B cell (primary cell): ENCODE results near the gene THUMPD3. TPM values are rescaled to one million over a fixed set of nuclear protein-coding genes. Genes with fewer than 3 reads are reported as not detected.

Experiments used
- ATAC-seq: fragments of 200-7000 bp; cut with Tn5 transposase; one replicate; pipeline ENCODE4 v1.10.0; 2021; ENCODE audit warnings: low read depth, mild to moderate bottlenecking, moderate number of reproducible peaks, moderate library complexity
- CTCF ChIA-PET: fragments of 350-600 bp; sonication (Branson Sonifier 250); formaldehyde crosslinking; loops from one replicate; lab custom pipeline; 2021; ENCODE audit warnings: antibody characterized with exemption, inconsistent platforms; lab: Charles Lee
- POLR2A ChIA-PET: fragments of 350-600 bp; sonication (Branson Sonifier 250); formaldehyde crosslinking; loops from one replicate; lab custom pipeline; 2021; ENCODE audit warnings: antibody characterized with exemption; lab: Charles Lee
- DNase-seq: peaks from one replicate; pipeline ENCODE4 v3.0.0; 2013
- H2AFZ ChIP-seq: 2 replicates; pipeline ENCODE4 v1.6.1; 2012; ENCODE audit warnings: mild to moderate bottlenecking, low read depth, low read length; ENCODE audit not compliant: insufficient read depth, poor library complexity, severe bottlenecking
- H3K27ac ChIP-seq, 2 donors: 1 replicate in 1 of 2; 2 replicates in 1 of 2; pipeline ENCODE4 v1.5.1; 2012 to 2013; ENCODE audit warnings: low read length in 2 of 2, mild to moderate bottlenecking in 2 of 2, moderate library complexity in 1 of 2
- H3K27me3 ChIP-seq, 4 experiments: fragments of 200-600 bp in 1 of 4; sonication (generic) in 1 of 4; replicated peaks in 1 of 4; 1 replicate in 2 of 4; 2 replicates in 2 of 4; pipeline versions ENCODE4 v1.6.1 to v1.7.0; 2013 to 2016; ENCODE audit warnings: low read length in 3 of 4, mild to moderate bottlenecking in 2 of 4, mixed read lengths in 1 of 4, moderate library complexity in 1 of 4; ENCODE audit not compliant: insufficient read depth in 4 of 4, control insufficient read depth in 3 of 4; ENCODE audit errors: control extremely low read depth in 1 of 4
- H3K36me3 ChIP-seq, 2 experiments: replicated peaks in 1 of 2; 1 replicate in 1 of 2; 2 replicates in 1 of 2; pipeline versions ENCODE4 v1.6.1 to v1.7.1; 2013; ENCODE audit warnings: low read length in 1 of 2; ENCODE audit not compliant: insufficient read depth in 2 of 2, control insufficient read depth in 1 of 2; ENCODE audit errors: control extremely low read depth in 1 of 2, extremely low read depth in 1 of 2
- H3K4me1 ChIP-seq, 2 donors: fragments of 200-600 bp in 1 of 2; sonication (generic) in 1 of 2; 1 replicate in 1 of 2; 2 replicates in 1 of 2; pipeline versions ENCODE4 v1.5.1 to v1.6.1; 2013 to 2017; ENCODE audit warnings: low read length in 2 of 2; ENCODE audit not compliant: control insufficient read depth in 2 of 2, insufficient read depth in 2 of 2
- H3K4me2 ChIP-seq: replicated peaks from 2 replicates; pipeline ENCODE3; 2012; ENCODE audit warnings: mild to moderate bottlenecking, low read depth, low read length; ENCODE audit not compliant: poor library complexity, severe bottlenecking
- H3K4me3 ChIP-seq, 5 experiments: fragments of 200-600 bp in 1 of 5; sonication (generic) in 1 of 5; 1 replicate in 3 of 5; 2 replicates in 2 of 5; pipeline versions ENCODE4 v1.5.1 to v1.7.0; 2011 to 2016; ENCODE audit warnings: low read length in 4 of 5, mild to moderate bottlenecking in 4 of 5, low read depth in 2 of 5, control low read depth in 1 of 5, moderate library complexity in 1 of 5; ENCODE audit not compliant: insufficient read depth in 1 of 5; ENCODE audit errors: control extremely low read depth in 1 of 5, extremely low read depth in 1 of 5
- H3K79me2 ChIP-seq: fragments of 200-600 bp; sonication (generic); one replicate; pipeline ENCODE4 v1.6.0; 2016; ENCODE audit warnings: low read length; ENCODE audit not compliant: control insufficient read depth, insufficient read depth
- H3K9ac ChIP-seq: fragments of 200-600 bp; sonication (generic); 2 replicates; pipeline ENCODE4 v1.6.1; 2017; ENCODE audit warnings: mild to moderate bottlenecking, low read length, moderate library complexity
- H3K9me3 ChIP-seq, 3 donors: one replicate each; pipeline versions ENCODE4 v1.6.1 to v1.7.1; 2013; ENCODE audit warnings: low read length in 2 of 3; ENCODE audit not compliant: control insufficient read depth in 2 of 3, insufficient read depth in 1 of 3; ENCODE audit errors: control extremely low read depth in 1 of 3
- H4K20me1 ChIP-seq: 2 replicates; pipeline ENCODE4 v1.6.0; 2012; ENCODE audit warnings: mild to moderate bottlenecking, low read length; ENCODE audit not compliant: insufficient read depth, control insufficient read depth, poor library complexity, severe bottlenecking
- H3K27ac Mint-ChIP-seq: one replicate; pipeline ENCODE4 v1.8.0; 2021; ENCODE audit warnings: mixed read lengths
- H3K27me3 Mint-ChIP-seq: one replicate; pipeline ENCODE4 v1.8.0; 2021; ENCODE audit warnings: mixed read lengths
- H3K4me1 Mint-ChIP-seq: one replicate; pipeline ENCODE4 v1.8.0; 2021; ENCODE audit warnings: mixed read lengths
- H3K4me3 Mint-ChIP-seq: one replicate; pipeline ENCODE4 v1.8.0; 2021; ENCODE audit warnings: mixed read lengths
- H3K9me3 Mint-ChIP-seq: one replicate; pipeline ENCODE4 v1.8.0; 2022; ENCODE audit warnings: mixed read lengths; ENCODE audit not compliant: insufficient read depth
- EZH2 ChIP-seq: IDR thresholded peaks from 2 replicates; pipeline ENCODE4 v1.6.1; 2012; ENCODE audit warnings: borderline replicate concordance, low read depth, mild to moderate bottlenecking, moderate library complexity, low read length; ENCODE audit not compliant: insufficient read depth, poor library complexity, severe bottlenecking
- WGBS: methylation state at CpG from one replicate; pipeline ENCODE4 v1.1.5; 2013; ENCODE audit warnings: missing lambda C conversion rate; ENCODE audit not compliant: insufficient coverage; 5-methylcytosine and 5-hydroxymethylcytosine counted together
- intact Hi-C: fragments of 100-400 bp; cut with micrococcal nuclease; formaldehyde crosslinking; loops from one replicate; pipeline ENCODE4 v1.10.0; 2022
- polyA plus RNA-seq: library from polyadenylated mRNA; depleted of rRNA; stranded (reverse); fragments of >200 nt; gene quantifications from 2 replicates; pipeline ENCODE4 v1.2.3, GENCODE V29; 2012
- total RNA-seq, 2 donors: library from RNA; stranded (reverse); fragments of 120-200 nt in 1 of 2; gene quantifications; 1 replicate in 1 of 2; 2 replicates in 1 of 2; pipeline versions ENCODE4 v1.2.3 to v1.2.4, GENCODE V29; 2013 to 2022
- TF ChIP-seq, protein P1 (sequence below): fragments of 200-600 bp; IDR thresholded peaks from one replicate; pipeline ENCODE4 v1.8.0; 2022; ENCODE audit warnings: antibody characterized with exemption, mild to moderate bottlenecking

The THUMPD3 gene
- total and polyA plus RNA-seq, 2 donors (not counting 1 experiment from before 2014, with no cell fraction given): 10.1 to 32.1 TPM

DNA sequence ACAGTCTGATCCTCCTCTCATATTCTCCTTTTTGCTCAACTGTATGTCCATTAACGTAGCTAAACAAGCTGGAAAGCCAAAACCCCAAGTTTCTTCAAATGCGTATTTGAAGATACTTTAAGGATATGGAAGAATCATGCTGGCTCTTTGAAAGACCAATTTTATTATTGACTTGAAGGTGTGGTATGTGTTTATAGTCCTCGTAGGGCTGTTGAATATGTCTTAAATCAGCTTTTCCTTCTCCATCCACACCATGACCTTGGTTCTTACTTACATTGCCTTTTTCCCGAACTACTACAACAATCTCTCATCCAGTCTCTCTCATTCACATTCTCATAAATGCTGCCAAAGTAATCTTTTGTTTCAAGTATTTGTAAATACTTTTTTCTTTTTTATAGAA lies 19.7 kb upstream of the THUMPD3 start:
- peaks cover 4% of the 10 kb centered on the region for H3K4me1 Mint-ChIP-seq
- CTCF ChIA-PET: interaction anchor here (1.3 kb wide), 1 partner anchor 10 kb away, joined by 3 read pairs; no protein-coding TSS in a partner anchor
- POLR2A ChIA-PET: no interaction called here

DNA sequence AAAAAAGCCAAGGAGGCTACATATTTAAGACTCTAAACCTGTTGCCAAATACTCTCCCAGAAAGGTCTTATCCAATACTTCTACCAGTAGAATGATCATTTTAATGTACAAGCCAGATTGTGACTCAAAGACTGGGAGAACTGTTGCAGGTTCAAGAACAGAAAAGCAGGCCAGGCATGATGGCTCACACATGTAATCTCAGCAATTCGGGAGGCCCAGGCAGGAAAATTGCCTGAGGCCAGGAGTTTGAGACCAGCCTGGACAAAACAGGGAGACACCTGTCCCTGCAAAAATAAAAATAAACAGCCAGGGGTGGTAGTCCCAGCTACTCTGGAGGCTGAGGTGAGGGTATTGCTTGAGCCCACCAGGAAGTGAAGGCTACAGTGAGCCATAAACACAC lies 17.8 kb upstream of the THUMPD3 start:
- WGBS: 0% methylated on average over 1 of the region's 1 CpG
- no peak overlapping the region for H3K9ac ChIP-seq
- H3K79me2 ChIP-seq: no peaks in the 10 kb centered on the region
- no peak overlapping the region for H3K4me3 ChIP-seq
- H3K27me3 ChIP-seq: no peaks in the 10 kb centered on the region
- intact Hi-C loops: no loop called here
- TF ChIP-seq, protein P1, sequence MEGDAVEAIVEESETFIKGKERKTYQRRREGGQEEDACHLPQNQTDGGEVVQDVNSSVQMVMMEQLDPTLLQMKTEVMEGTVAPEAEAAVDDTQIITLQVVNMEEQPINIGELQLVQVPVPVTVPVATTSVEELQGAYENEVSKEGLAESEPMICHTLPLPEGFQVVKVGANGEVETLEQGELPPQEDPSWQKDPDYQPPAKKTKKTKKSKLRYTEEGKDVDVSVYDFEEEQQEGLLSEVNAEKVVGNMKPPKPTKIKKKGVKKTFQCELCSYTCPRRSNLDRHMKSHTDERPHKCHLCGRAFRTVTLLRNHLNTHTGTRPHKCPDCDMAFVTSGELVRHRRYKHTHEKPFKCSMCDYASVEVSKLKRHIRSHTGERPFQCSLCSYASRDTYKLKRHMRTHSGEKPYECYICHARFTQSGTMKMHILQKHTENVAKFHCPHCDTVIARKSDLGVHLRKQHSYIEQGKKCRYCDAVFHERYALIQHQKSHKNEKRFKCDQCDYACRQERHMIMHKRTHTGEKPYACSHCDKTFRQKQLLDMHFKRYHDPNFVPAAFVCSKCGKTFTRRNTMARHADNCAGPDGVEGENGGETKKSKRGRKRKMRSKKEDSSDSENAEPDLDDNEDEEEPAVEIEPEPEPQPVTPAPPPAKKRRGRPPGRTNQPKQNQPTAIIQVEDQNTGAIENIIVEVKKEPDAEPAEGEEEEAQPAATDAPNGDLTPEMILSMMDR: no peak
- no peak for TF ChIP-seq EZH2
- no peak overlapping the region for H3K4me2 ChIP-seq
- no peak for ATAC-seq
- H3K4me1 Mint-ChIP-seq: peaks cover 4% of the 10 kb centered on the region
- ChIA-PET POLR2A (no interaction called here), CTCF (interaction anchor here (1.0 kb wide), 1 partner anchor 156 kb away, joined by 4 read pairs; no protein-coding TSS in a partner anchor)
- peaks cover 0 to 2% (median 0%) of the 10 kb centered on the region in 3 donors for H3K9me3 ChIP-seq
- H3K4me3 Mint-ChIP-seq: no peak overlapping the region
- no peak overlapping the region for H3K27ac ChIP-seq
- no peak overlapping the region for H3K27ac Mint-ChIP-seq
- H3K9me3 Mint-ChIP-seq: no peaks in the 10 kb centered on the region
- no peaks in the 10 kb centered on the region for H3K36me3 ChIP-seq
- no peaks in the 10 kb centered on the region for H3K4me1 ChIP-seq
- no peaks in the 10 kb centered on the region for H3K27me3 Mint-ChIP-seq
- DNase-seq: no peak
- H2AFZ ChIP-seq: no peak overlapping the region
- no peaks in the 10 kb centered on the region for H4K20me1 ChIP-seq

More for the DNA sequence above, 19.7 kb upstream of the THUMPD3 start:
- no peaks in the 10 kb centered on the region for H3K36me3 ChIP-seq
- Mint-ChIP-seq H3K27ac (no peak overlapping the region), H3K9me3 (no peaks in the 10 kb centered on the region), H3K4me3 (no peak overlapping the region), H3K27me3 (no peaks in the 10 kb centered on the region)
- no peaks in the 10 kb centered on the region for H3K27me3 ChIP-seq
- H2AFZ ChIP-seq: no peak overlapping the region
- intact Hi-C loops: no loop called here
- ATAC-seq (no peak), DNase-seq (no peak)
- no peak overlapping the region for H3K9ac ChIP-seq
- no peak overlapping the region for H3K27ac ChIP-seq
- H3K4me2 ChIP-seq: no peak overlapping the region
- no peaks in the 10 kb centered on the region for H3K4me1 ChIP-seq
- WGBS: no CpG with 5 or more reads among the region's 4 CpGs
- H3K4me3 ChIP-seq: no peak overlapping the region
- TF ChIP-seq, protein P1: no peak
- no peak for TF ChIP-seq EZH2
- H3K9me3 ChIP-seq: peaks cover 0 to 2% (median 0%) of the 10 kb centered on the region in 3 donors
- no peaks in the 10 kb centered on the region for H4K20me1 ChIP-seq
- H3K79me2 ChIP-seq: no peaks in the 10 kb centered on the region
